Stimulated activated CD4-positive, alpha-beta T cell treated with anti-CD3 and anti-CD28 coated beads, Interleukin-12 subunit alpha, Interleukin-12 subunit beta, amount 100 ng/mL, for 4 hours (primary cell): ENCODE data around the gene UGT2B28.
"Not testable (repeated sequence)": the region's sequence is repeated elsewhere in the genome, so short reads cannot be mapped to it uniquely, and the experiment has no call there.

ENCODE experiments used
- DNase-seq: peaks from one replicate; pipeline ENCODE4 v3.0.0-alpha.2; 2020

Gene UGT2B28

DNA sequence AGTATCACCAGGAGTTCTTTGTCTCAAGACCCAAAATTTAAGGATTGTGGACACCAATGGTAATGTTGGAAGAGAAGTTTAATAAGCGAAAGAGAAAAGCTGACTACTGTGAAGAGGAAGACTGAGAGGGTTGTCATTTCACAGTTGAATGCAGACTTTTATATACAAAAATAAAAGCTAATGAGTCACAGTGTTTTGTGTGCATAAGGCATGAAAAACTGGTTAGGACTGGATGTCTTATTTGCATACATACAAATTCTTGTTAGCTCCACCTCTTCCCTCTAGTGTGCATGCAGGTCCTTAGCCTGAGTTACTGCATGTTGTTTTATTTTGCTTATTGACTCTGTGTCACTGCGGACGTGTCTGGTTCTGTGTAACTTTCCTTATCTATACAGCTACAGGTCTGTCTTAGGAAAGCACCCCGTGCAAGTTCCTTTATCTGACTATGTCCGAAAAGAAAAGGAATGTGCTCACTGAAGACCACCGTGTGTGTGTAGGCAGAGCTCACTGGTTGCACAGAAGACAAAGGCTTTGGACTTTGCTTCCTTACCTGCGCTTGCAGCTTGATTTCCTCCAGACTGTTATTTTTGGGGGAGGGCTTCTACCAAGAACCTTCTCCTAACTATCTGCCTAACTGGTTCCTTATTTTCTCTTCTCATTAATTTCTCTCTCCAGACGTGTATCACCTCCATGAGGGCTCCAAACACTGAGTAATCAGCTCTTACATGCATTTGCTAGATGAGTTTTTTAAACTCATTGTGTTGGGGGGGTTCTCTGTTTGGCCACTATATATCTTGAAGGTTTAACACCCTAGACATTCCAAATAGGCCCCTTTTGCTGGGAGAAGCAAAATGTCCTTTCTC, 63.5 kb downstream of the UGT2B28 start:
- DNase-seq: not testable (repeated sequence)
